ENCODE results near the gene ITGB6.

ITGB6 gene

DNA sequence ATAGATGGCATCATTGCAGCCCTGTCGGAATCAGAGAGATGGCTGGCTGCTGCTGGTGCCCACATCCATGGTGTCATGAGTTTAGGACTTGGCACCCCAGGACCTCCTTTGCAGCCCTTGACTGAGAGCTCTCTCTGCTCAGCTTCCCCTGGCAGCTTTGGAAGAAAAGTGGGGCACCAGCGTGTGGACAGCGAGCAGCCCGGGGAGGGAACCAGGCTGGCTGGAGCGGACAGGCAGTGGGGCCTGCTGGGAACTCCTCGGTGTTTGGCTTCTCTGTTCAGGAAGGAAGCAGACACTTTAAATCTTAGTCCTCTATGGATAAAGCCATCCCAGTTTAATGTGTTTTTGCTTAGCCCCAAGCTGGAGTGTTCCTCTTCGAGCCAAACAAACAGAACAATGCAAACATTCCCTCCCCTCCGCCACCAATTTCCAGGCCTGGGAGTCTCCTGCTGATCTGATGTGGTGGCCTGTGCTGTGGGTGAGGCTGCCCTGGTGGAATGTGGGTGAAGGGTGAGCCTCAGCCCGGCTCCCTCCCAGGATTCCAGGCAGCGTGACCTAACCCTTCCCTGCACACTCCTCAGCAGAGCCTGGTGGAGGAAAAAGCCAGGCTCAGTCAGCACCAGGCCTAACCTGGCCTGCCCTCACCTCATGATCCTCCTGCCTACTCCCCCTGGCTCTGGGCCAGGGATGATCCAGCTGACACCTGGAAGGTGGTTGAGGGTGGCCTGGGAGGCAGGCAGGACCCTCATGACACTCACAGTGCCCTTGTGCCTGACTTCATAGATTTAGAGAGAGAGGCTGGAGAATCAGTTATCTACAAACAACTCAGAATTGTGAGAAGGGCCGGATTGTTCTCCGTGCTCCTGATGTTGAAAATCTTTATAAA is 21.6 kb upstream of the ITGB6 start:
- DNase-seq, result no peak

DNA sequence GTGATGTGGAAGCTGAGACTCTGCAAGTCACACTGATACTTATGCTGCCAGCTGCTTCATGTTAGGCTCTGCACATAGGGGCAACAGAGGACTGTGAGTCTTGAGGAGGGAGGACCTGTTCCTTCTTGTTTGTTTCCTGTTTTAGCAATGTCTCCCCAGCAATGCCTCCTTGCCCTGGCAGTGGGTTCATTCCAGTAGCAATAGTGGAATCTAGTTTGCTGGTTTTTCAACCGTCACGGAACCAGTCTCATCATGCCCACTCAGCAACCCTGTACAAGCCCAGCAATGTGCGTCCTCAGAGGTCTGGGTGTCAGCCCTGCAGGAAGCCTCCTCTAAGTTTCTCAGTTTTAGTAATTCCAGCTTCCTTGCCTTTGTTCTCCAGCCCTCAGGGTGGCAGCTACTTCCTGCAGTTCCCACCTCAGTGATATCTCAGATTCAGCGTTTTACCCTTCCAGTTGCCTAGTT is 20.5 kb upstream of the ITGB6 start:
- DNase-seq, result no peak

DNA sequence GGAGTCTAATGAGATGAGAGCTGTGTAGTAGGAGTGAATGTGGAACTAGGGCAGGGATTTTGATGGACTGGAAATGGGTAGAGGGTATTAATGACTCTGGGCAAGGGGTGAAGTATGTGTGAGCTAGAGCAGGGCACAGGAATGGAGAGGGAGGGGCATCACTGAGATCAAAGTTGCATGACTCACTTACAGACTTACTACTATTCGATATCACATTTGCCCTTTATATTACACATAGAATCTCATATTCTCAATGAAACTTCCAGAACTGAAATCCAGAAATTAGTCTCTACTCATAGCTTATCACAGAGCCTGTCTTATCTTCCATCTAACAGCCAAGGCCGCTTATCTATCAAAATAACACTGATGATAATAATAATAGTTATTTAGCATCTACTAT is 20.0 kb upstream of the ITGB6 start:
- DNase-seq, result no peak

DNA sequence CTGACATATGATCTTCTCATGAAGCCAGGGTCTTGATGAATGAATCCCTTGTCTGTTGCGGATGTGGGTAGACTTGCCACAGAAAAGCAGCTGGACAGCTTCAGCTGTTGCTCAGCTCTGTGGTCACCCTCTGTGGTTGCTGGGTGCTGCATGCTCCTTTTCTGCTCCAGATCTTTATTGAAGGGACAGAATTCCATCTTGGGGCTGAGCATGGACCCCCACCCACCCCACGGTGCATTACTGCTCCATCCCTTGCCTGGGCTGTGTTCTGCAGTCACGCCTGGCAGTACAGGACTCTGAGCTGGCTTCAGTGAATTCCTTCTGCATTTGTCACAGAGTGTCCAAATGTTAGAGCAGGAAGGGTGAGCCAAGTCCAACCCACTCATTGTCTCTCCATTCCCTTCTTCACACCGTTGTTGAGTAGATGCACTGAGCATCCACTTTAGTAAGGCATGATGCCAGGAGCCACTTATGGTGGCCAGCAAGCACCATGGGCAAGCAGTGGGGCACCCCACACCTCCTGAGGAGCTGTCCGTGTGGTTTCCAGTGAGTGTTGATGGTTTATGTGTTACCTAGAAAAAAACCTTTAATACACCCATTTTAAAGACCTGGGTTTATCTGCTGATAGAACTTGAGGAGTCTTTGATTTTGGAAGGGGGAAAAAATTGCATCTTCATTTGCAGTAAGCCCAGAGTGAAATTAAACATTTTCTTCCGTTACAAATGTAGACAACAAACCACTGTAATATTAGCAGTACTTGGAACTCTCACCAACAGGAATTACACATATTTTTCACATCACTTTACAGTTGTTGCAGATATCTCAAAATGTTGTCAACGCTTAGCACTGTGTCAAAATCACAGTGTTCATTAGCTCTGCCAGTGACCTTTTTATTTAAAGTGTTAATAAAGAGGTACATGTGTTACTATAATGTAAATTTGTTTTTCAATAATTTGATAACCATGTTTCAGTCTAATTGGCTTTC is 14.7 kb upstream of the ITGB6 start:
- DNase-seq, result peak; percentile 61

DNA sequence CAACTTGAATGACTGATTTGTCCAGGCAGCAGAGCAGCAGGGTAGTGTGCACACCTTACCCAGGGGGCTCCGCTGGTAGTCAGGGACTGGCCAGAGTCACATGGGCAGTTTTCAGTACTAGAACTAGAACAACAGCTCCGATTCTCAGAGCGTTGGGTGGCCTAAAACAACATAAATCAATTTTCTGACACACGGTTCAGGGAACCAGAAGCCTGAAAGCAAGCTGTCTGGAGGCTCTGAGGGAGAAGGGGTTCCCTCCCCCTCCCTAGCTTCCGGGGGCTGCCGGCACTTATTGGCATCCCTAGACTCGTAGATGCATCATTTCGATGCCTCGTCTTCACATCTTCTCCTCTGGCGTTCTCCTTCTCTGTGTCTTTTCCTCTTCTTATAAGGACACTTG is 13.4 kb upstream of the ITGB6 start:
- no peak for DNase-seq

DNA sequence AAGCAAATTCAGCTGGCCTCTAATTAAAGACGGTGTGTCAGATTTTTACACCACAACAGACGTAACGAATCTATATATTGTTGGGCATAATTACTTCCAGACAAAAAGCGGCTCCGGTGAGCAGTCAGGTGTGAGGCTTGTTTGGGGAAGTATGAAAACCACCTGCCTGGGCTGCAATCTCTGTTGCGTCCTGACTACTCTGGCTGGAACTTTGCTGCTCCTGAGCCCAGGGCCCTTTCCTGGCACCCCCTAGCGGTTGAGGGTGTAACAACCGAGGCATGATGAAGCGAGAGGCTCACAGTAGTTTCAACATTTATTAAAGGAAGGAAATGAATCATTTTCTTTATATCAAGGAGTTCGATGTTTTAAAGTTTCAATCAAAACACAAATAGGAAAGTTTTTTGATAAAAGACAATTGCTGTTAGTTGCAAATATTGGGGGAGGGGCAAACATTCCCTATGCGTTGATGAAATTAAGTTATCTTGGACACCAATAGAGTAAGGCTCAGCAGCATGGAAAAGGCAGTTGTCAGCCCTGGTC is 10.6 kb upstream of the ITGB6 start:
- peak; percentile 84 for DNase-seq

DNA sequence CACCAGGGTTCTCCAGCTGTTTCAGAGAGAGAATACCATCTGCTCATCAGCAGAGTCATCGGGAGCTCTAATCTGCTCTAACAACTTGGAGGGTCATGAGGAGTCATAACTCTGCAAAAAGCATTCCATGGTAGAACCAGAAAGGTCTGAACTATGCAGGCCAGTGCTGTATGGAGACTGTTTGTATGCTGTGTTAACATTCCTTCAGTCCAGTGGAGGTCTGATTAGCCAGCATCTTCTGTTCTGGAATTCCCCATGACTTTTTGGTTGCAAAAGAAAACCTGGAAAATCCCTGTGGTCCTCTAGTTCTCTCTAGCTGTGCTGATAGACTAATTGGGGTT is 9.4 kb upstream of the ITGB6 start:
- no peak for DNase-seq

DNA sequence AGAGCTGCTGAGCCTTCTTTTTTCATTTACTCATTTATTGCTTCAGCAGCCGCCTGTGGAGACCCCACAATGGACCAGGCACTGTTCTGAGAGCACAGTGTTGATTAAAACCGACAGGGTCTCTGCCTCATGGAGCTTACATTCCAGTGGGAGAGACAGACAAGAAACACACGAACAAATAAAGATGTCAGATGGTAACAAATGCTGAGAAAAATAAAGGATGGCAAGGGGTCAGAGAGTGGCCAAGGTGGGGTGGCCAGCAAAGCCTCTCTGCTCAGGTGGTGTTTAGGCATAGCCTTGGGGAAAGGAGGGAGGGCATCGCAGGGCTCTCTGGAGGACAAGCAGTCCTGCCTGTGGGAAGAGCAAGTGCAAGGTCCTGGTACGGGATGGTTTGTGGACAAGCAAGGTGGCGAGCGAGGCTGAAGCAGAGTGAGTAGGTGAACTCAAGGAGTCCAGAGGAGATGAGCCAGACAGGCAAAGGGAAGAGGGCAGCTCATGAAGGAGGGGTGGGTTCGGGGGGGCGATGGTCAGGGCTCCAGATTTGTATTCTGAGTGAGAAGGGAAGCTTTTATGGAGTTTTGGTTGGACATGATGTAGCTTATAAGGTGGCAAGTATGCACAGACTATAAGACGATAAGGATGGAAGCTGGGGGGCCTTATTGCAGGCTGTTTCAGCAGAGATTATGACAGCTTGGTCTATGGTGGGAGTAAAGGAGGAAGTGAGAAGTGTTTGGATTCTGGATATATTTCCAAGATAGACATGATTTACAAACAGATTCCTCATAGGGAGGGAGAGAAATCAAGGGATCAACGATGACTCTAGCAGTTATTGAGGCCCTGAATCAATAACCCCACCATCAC is 8.8 kb upstream of the ITGB6 start:
- DNase-seq, result no peak

DNA sequence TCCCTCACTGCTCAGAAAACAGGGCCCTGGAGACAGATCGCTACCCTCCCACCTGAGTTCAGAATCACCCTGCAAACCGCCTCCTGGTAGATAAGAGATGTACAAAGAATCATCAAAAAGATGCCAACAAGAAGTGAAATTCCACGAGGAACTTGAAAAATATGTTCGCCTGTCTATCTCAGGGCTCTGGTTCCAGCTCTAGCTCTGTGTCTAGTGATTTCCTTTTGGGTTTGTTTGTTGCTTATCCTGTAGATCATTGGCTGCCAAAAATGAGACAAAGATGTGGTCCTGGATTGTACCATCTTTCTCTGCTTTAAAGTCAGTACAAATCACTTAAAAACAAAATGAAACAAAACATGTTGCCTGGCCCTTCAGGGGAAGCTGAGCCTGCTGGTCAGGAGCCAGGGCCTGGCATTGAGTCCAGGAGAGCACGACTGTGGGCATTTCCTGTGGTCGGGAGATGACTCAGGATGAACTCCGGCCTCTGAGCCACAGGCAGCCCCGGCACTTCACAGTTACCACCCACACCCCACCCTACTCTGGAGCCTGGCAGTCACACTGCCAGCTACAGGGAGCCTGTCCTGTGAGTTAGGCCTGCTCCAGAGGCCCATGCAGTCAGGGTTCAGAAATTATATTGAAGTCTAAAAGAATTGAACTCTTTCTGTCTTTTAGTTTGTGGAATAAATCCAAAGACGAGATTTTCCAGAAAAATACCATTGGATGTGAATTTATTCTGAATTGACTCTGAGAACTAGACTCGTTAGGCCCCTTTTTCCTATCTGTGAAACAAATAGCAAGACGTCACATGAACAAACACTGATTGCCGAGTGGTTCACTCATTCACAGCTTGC is 8.0 kb upstream of the ITGB6 start:
- DNase-seq, result peak; percentile 71

DNA sequence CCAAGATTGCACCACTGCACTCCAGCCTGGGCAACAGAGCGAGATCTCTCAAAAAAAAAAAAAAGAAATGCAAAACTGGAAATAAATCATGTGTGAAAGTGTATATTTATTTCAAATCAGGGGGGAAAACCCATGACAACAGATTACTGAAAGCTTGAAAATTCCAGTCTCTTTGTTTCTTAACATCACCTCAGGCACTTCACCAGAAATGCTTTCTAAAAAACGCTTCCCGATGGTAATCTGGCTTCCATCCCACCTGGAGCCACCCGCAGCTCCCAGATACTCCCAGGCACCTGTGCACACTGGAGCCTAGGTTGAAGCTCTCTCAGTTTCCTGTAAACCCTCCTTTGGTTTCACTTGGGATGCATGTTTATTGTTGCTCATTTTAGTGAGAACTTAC is 7.2 kb upstream of the ITGB6 start:
- no peak for DNase-seq

DNA sequence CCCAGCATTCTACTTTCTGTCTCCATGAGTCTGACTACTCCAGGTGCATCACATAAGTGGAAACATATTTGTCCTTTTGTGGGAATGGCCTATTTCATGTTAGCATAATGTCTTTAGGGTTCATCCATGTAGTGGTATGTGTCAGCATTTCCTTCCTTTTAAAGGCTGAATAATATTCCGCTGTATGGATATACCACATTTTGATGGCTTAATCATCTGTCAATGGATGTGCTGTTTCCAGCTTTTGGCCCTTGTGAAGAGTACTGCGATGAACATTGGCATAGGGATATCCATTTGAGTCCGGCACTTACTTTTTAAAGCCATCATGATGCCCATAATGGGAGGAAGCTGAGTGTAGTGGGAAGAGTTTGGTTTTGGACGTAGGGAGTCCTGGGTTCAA is 6.4 kb upstream of the ITGB6 start:
- DNase-seq, result no peak

DNA sequence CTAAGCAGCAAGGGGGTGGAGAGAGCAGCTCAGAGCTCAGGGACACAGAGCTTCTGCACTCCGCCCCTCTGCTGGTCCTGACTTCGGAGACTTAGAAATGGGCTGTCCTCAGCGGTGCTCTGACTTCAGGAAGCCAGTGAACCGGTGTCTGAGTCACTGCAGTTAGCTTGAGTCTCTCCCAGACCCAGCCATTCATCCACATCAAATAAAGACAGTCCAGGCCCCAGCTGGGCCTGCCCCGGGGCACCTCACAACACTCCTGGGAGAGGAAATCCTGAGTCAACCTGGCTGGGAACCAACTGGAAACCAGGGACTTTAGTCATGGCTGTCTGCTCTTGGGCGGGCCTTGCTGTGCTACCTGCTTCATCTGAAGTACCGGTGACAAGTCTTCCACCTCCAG is 5.4 kb upstream of the ITGB6 start:
- DNase-seq, result no peak

DNA sequence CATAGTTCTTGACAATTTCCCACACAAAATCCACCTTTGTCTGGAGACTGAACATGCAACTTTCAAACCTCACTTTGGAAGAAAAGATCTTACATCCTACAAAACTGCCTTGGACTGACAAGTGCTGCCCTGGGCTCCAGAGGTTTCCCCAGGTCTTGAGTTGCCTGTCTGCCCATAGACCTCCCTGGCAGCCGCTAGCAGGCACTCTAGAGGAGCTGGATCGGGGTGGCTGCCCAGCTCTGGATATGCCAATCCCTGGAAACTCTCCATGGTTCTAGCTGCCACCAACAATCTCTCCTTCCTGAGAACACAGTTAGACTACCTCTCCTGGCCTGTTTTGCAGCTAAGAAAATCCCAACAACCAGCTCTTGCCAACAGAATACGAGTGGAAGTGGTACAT is 3.4 kb upstream of the ITGB6 start:
- DNase-seq, result no peak

DNA sequence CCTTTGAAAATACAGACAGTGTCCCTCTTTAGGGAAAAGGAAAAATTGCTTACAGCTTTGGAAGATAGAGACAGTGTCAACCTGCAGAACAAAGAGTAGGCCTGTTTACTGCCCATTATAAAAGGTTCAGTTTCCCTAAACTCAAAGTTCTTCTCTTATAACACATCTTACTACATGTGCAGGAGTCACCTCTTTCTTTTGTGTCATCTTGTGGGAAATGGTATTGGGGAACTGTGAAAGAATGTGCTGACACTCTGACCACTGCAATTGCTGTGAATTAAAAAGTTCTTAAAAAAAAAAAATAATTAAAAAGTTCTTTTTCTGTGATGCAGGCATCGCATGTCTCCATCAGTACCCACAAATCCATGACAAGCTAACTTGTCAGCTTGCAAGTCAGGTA is 2.9 kb upstream of the ITGB6 start:
- no peak for DNase-seq

DNA sequence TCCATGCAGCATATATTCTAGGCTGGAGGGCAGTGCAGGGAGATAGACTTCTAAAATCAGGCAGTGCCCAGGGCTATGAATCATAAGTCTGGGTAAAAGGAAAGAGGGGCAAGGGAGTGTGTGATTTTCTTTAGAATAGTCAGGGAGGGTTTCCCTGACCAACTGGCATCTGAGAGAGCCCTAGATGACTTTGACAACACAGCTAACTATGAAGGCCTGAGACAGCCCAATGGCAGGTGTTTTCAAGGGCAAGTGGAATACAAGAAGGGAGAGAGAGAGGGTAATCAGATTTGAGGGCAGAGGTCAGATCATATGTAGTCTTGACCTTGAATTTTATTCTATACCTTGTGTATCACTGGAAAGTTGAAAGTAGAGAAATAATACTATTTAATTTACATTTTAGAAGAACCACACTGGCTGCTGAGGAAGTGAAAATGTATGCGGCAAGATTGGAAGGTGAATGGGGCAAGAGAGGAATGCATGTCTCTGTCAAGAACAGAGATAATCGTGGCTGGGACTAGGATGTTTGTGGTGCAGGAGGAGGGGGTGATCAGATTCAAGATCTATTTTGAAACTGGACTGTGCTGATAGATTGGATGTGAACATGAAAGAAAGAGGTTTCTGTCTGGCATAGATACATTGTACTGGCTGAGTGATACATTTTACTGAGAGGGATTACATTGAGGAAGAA is 1.9 kb upstream of the ITGB6 start:
- peak; percentile 15 for DNase-seq

DNA sequence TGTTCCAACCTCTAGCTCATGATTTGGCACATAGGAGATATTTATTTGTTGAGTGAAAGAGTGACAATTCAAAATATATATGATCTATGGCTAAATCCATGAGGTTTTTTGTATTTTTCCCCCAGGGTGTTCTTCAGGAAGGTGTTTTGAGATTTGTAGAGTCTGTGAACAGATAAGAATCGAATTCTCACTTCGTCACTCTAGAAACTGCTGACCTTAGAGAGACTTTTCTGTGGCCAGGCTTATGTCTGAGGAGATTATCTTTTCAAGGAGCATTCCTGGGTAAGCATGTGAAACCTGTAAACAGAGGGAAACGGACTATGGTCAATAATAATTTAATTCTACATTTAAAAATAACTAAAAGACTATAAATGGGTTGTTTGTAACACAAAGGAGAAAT is 849 bp upstream of the ITGB6 start:
- no peak for DNase-seq

DNA sequence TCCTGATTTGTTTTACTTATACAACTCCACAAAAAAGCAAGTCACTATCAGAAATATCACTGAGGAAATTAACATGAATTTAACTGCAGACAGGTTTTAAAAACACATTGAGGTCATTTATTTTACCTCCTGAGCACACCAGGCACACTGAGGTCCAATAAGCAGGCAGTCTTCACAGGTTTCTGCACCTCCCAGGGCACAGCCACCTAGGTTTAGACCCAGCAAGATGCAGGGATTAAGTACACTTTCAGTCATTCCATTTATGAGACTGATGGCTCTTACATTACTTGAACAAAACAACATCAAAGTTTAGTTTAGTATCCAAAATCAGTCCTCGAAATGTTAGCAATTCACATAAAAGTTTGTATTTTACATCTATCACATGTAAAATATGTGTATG is 1.0 kb downstream of the ITGB6 start:
- no peak for DNase-seq

DNA sequence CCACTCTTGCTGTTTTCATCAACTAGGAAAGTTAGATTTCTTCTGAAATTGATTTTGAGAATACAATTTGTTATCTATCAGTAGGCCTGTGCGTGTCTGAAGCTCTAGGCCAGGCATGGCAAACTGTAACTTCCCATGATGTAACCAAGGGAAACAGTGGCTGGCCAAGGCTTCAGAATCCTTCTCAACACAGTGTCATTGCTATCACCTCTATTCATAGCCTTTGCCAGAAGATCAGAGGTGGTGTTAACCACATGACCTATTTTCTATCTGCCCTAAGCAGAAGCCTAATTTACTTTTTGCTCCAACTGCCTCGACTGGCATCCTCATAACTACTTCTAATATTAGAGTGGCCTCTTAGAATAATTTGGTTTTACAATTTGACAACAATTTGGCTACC is 2.5 kb downstream of the ITGB6 start:
- DNase-seq, result no peak

DNA sequence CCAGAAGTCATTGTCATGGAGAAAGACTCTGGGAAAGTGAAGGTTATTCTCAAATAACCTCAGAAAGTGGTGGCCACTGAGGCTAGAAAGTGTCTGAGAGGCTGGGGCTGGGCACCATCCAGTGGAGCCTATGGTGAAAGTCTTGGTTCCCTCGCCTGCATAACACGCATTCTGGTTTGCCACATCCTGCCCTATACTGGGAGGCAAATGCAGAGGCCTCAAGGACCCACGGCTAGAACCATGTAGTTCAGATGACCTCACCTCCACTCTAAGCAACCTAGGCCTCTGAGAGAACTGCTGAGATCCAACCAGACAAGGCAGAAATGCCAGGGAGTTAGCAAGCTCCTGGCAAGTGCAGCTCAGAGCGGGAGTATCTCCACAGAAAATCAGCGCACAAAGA is 5.1 kb downstream of the ITGB6 start:
- peak; percentile 21 for DNase-seq

DNA sequence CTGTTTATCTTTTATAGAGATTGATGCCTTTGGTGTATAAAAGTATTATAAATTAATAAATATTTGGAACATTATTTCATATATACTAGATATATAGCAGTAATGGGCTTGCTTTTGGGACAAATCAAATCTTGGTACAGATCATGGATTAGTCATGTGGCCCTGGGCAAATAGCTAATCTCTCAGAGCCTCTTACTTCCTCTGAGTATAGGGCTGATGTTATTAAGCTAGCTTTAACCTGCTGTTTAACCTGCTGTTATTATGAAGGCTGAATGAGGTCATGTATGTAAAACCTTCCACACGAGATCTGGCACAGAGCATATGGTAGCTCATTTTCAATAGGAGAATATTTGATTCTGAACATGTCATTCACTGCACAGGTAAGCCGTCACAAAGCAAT is 5.7 kb downstream of the ITGB6 start:
- DNase-seq, result no peak
